ENCODE results near the gene GPC6. TPM values are rescaled to one million over a fixed set of nuclear protein-coding genes. Genes with fewer than 3 reads are reported as not detected.

GPC6 gene
- total and polyA plus RNA-seq, 9 of the 15 experiments (the other 6 are each of a cell fraction or from before 2014, with no cell fraction given), result under 0.01 to 0.20 (median 0.01) TPM; not detected in 4

DNA sequence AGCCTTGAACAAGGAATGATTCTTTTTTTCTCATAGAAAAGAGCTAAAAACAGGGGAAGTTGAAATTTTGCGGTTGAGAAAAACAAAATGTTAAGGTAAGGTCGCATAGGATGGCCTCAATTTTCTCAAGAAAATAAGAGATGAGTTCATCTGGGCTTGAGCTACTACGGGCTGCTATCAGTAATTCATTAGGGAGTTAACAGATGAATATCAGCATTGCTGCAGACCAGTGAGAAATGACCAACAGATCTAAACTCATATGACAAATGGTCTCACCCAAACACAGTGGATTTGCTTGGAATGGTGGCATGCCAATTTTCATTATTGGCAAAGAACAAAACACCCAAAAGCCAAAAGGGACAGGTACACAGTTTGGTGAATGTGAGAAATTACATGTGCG lies 56.6 kb downstream of the GPC6 start:
- peaks cover 4% of the 10 kb centered on the region in 2 experiments; a peak in 1 of 5 replicates for H3K27me3 ChIP-seq (ENCODE audit: control insufficient read depth in 2 of 2, insufficient read depth in 2 of 2, low read length in 2 of 2)
- H2AFZ ChIP-seq (ENCODE audit: low read depth, low read length), result no peak overlapping the region
- H3K4me1 ChIP-seq (replicated peaks in 1 of 2; ENCODE audit: control insufficient read depth in 2 of 2, insufficient read depth in 2 of 2, low read length in 2 of 2), result no peaks in the 10 kb centered on the region
- no TSS peak for BruUV-seq (replicated peaks)
- ATAC-seq, result no peak
- TF ChIP-seq KAT7 (CRISPR knock-in tag; IDR thresholded peaks at IDR 0.05; ENCODE audit: borderline replicate concordance) (no peak), CHD2 (IDR thresholded peaks at IDR 0.05; ENCODE audit: low read depth, low read length) (no peak), GABPA (tag; conservative IDR thresholded peaks at IDR 0.05; ENCODE audit: low read depth) (no peak), ZC3H11A (IDR thresholded peaks at IDR 0.05; ENCODE audit: low read depth, low read length) (no peak)
- TF ChIP-seq, protein P1, sequence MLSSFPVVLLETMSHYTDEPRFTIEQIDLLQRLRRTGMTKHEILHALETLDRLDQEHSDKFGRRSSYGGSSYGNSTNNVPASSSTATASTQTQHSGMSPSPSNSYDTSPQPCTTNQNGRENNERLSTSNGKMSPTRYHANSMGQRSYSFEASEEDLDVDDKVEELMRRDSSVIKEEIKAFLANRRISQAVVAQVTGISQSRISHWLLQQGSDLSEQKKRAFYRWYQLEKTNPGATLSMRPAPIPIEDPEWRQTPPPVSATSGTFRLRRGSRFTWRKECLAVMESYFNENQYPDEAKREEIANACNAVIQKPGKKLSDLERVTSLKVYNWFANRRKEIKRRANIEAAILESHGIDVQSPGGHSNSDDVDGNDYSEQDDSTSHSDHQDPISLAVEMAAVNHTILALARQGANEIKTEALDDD (IDR thresholded peaks at IDR 0.05), result no peak
- TF ChIP-seq, protein P2, sequence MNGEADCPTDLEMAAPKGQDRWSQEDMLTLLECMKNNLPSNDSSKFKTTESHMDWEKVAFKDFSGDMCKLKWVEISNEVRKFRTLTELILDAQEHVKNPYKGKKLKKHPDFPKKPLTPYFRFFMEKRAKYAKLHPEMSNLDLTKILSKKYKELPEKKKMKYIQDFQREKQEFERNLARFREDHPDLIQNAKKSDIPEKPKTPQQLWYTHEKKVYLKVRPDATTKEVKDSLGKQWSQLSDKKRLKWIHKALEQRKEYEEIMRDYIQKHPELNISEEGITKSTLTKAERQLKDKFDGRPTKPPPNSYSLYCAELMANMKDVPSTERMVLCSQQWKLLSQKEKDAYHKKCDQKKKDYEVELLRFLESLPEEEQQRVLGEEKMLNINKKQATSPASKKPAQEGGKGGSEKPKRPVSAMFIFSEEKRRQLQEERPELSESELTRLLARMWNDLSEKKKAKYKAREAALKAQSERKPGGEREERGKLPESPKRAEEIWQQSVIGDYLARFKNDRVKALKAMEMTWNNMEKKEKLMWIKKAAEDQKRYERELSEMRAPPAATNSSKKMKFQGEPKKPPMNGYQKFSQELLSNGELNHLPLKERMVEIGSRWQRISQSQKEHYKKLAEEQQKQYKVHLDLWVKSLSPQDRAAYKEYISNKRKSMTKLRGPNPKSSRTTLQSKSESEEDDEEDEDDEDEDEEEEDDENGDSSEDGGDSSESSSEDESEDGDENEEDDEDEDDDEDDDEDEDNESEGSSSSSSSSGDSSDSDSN (IDR thresholded peaks at IDR 0.05; ENCODE audit: borderline replicate concordance in 1 of 2, low read depth in 2 of 2, low read length in 2 of 2), result no peak
- TF ChIP-seq, protein P3, sequence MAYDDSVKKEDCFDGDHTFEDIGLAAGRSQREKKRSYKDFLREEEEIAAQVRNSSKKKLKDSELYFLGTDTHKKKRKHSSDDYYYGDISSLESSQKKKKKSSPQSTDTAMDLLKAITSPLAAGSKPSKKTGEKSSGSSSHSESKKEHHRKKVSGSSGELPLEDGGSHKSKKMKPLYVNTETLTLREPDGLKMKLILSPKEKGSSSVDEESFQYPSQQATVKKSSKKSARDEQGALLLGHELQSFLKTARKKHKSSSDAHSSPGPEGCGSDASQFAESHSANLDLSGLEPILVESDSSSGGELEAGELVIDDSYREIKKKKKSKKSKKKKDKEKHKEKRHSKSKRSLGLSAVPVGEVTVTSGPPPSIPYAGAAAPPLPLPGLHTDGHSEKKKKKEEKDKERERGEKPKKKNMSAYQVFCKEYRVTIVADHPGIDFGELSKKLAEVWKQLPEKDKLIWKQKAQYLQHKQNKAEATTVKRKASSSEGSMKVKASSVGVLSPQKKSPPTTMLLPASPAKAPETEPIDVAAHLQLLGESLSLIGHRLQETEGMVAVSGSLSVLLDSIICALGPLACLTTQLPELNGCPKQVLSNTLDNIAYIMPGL (CRISPR knock-in tag; IDR thresholded peaks at IDR 0.05), result 0 out of 2 replicates have a peak, but pooled peaks have one; percentile 57
- TF ChIP-seq, protein P4, sequence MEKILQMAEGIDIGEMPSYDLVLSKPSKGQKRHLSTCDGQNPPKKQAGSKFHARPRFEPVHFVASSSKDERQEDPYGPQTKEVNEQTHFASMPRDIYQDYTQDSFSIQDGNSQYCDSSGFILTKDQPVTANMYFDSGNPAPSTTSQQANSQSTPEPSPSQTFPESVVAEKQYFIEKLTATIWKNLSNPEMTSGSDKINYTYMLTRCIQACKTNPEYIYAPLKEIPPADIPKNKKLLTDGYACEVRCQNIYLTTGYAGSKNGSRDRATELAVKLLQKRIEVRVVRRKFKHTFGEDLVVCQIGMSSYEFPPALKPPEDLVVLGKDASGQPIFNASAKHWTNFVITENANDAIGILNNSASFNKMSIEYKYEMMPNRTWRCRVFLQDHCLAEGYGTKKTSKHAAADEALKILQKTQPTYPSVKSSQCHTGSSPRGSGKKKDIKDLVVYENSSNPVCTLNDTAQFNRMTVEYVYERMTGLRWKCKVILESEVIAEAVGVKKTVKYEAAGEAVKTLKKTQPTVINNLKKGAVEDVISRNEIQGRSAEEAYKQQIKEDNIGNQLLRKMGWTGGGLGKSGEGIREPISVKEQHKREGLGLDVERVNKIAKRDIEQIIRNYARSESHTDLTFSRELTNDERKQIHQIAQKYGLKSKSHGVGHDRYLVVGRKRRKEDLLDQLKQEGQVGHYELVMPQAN (IDR thresholded peaks at IDR 0.05; ENCODE audit: borderline replicate concordance), result no peak
- TF ChIP-seq, protein P5, sequence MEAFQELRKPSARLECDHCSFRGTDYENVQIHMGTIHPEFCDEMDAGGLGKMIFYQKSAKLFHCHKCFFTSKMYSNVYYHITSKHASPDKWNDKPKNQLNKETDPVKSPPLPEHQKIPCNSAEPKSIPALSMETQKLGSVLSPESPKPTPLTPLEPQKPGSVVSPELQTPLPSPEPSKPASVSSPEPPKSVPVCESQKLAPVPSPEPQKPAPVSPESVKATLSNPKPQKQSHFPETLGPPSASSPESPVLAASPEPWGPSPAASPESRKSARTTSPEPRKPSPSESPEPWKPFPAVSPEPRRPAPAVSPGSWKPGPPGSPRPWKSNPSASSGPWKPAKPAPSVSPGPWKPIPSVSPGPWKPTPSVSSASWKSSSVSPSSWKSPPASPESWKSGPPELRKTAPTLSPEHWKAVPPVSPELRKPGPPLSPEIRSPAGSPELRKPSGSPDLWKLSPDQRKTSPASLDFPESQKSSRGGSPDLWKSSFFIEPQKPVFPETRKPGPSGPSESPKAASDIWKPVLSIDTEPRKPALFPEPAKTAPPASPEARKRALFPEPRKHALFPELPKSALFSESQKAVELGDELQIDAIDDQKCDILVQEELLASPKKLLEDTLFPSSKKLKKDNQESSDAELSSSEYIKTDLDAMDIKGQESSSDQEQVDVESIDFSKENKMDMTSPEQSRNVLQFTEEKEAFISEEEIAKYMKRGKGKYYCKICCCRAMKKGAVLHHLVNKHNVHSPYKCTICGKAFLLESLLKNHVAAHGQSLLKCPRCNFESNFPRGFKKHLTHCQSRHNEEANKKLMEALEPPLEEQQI (IDR thresholded peaks at IDR 0.05), result no peak
- H3K36me3 ChIP-seq (ENCODE audit: control insufficient read depth, insufficient read depth, low read length), result no peaks in the 10 kb centered on the region
- no peaks in the 10 kb centered on the region for H3K9me1 ChIP-seq (ENCODE audit: control insufficient read depth, insufficient read depth, low read length)
- intact Hi-C loops (cut with micrococcal nuclease), result no loop called here
- 4% methylated on average over 4 of the region's 4 CpGs for WGBS (ENCODE audit: insufficient coverage, low coverage, missing lambda C conversion rate)
- H3K9ac ChIP-seq (ENCODE audit: insufficient read depth in 1 of 2, low read depth in 2 of 2, low read length in 2 of 2), result no peak overlapping the region
- no peak overlapping the region for H3K4me3 ChIP-seq
- in situ Hi-C loops (cut with MboI), result no loop called here
- DNase-seq (ENCODE audit: extremely low read depth in 1 of 4, low spot score in 3 of 4), result no peak
- POLR2A ChIA-PET, result interaction anchor here (1.3 to 2.6 kb wide), 5 partner anchors 10 to 24 kb away, joined by 5 to 10 read pairs (median 6); no protein-coding TSS in a partner anchor
- no peaks in the 10 kb centered on the region for H3K9me3 ChIP-seq (replicated peaks; ENCODE audit: control insufficient read depth, insufficient read depth, low read depth, low read length)
- CTCF ChIA-PET (ENCODE audit: low intra/inter-chr PET ratio), result no interaction called here
- no peak overlapping the region for H3K4me2 ChIP-seq (ENCODE audit: insufficient read depth, low read length)
- H4K20me1 ChIP-seq (replicated peaks; ENCODE audit: control insufficient read depth, insufficient read depth, low read length), result no peaks in the 10 kb centered on the region
- no peak overlapping the region for H3K27ac ChIP-seq (ENCODE audit: extremely low read depth, low read depth, low read length)
- FAIRE-seq, result no peak
- no peaks in the 10 kb centered on the region for H3K79me2 ChIP-seq (ENCODE audit: control insufficient read depth, insufficient read depth, low read length)
